A549 (cell line): ENCODE measurements around the gene ACAD10. TPM values are rescaled to one million over a fixed set of nuclear protein-coding genes. Genes with fewer than 3 reads are reported as not detected.
"Not testable (repeated sequence)": the region's sequence is repeated elsewhere in the genome, so short reads cannot be mapped to it uniquely, and the experiment has no call there.

Experiments used
- ATAC-seq, 2 experiments: fragments of 200-7000 bp in 1 of 2; fragments of >200 bp in 1 of 2; cut with Nextera tagmentation in 1 of 2; cut with Tn5 transposase in 1 of 2; 3 replicates each; pipeline versions ENCODE4 v1.8.0 to v1.9.1; 2018 to 2020; ENCODE audit warnings: mild to moderate bottlenecking in 1 of 2, moderate library complexity in 1 of 2
- CTCF ChIA-PET: fragments of 300-600 bp; sonication (Branson Sonifier 250); formaldehyde crosslinking; extraction: SDS; loops from one replicate; lab custom pipeline; 2021; ENCODE audit warnings: antibody characterized with exemption, inconsistent platforms; lab: Yijun Ruan, JAX
- POLR2A ChIA-PET: fragments of 350-600 bp; formaldehyde crosslinking; extraction: SDS; loops from one replicate; lab custom pipeline; 2021; ENCODE audit warnings: antibody characterized with exemption, inconsistent platforms; lab: Yijun Ruan, JAX
- DNase-seq, 2 experiments: peaks; one replicate each; pipeline versions ENCODE4 v3.0.0 to v3.0.0-alpha.2; 2011 to 2016; ENCODE audit warnings: low read depth in 1 of 2, low spot score in 1 of 2
- FAIRE-seq: peaks from 2 replicates; lab custom pipeline; 2011; peaks lifted over from hg19 to GRCh38; lab: Jason Lieb, UNC
- H3K27ac ChIP-seq, 2 experiments: fragments of >200 bp; sonication (Bioruptor Twin); formaldehyde crosslinking; 3 replicates each; pipeline ENCODE4 v1.5.1; 2016 to 2017
- H3K4me1 ChIP-seq: fragments of >200 bp; sonication (Bioruptor Twin); formaldehyde crosslinking; 3 replicates; pipeline ENCODE4 v1.6.1; 2016
- H3K4me2 ChIP-seq: fragments of >200 bp; sonication (Bioruptor Twin); formaldehyde crosslinking; 3 replicates; pipeline ENCODE4 v1.6.1; 2016
- H3K4me3 ChIP-seq: fragments of >200 bp; sonication (Bioruptor Twin); formaldehyde crosslinking; 3 replicates; pipeline ENCODE4 v1.5.1; 2016
- H3K9me3 ChIP-seq: fragments of >200 bp; sonication (Bioruptor Twin); formaldehyde crosslinking; 3 replicates; pipeline ENCODE4 v1.6.1; 2016
- CBX2 ChIP-seq: fragments of 200-600 bp; sonication (generic); IDR thresholded peaks from 2 replicates; pipeline ENCODE4 v1.6.1; 2016; ENCODE audit warnings: low read depth, mild to moderate bottlenecking, borderline replicate concordance
- CBX8 ChIP-seq: fragments of 200-600 bp; sonication (generic); IDR thresholded peaks from 2 replicates; pipeline ENCODE4 v1.6.1; 2016
- CEBPB ChIP-seq, 2 experiments: fragments of >200 bp in 1 of 2; sonication (Bioruptor Twin) in 1 of 2; formaldehyde crosslinking in 1 of 2; IDR thresholded peaks; 2 replicates each; pipeline ENCODE4 v1.6.1; 2012 to 2016
- EP300 ChIP-seq, 2 experiments: fragments of >200 bp; sonication (Bioruptor Twin); formaldehyde crosslinking; IDR thresholded peaks; 2 replicates in 1 of 2; 3 replicates in 1 of 2; pipeline ENCODE4 v1.6.1; 2016 to 2017
- ESRRA ChIP-seq: fragments of 150-350 bp; IDR thresholded peaks from 2 replicates; pipeline ENCODE4 v1.6.1; 2014; ENCODE audit warnings: mild to moderate bottlenecking, low read length, borderline replicate concordance
- FOSB ChIP-seq: fragments of 250-450 bp; sonication (Bioruptor Pico); IDR thresholded peaks from 2 replicates; pipeline ENCODE4 v1.5.0; 2020; ENCODE audit warnings: mild to moderate bottlenecking, moderate library complexity
- HOXB5 ChIP-seq: fragments of 250-450 bp; sonication (Bioruptor Pico); IDR thresholded peaks from 2 replicates; pipeline ENCODE4 v1.5.0; 2020; ENCODE audit warnings: mild to moderate bottlenecking, moderate library complexity
- JUNB ChIP-seq: fragments of >200 bp; sonication (Bioruptor Twin); formaldehyde crosslinking; IDR thresholded peaks from 2 replicates; pipeline ENCODE4 v1.6.1; 2016
- MYC ChIP-seq: IDR thresholded peaks from 2 replicates; pipeline ENCODE4 v1.6.1; 2012; ENCODE audit warnings: mild to moderate bottlenecking, inconsistent platforms, low read length, improper control_type of control experiment, borderline replicate concordance
- NFE2L2 ChIP-seq: fragments of 150-350 bp; conservative IDR thresholded peaks from 2 replicates; pipeline ENCODE4 v1.6.1; 2014; ENCODE audit warnings: low read length
- NPAS2 ChIP-seq: fragments of 250-450 bp; sonication (Bioruptor Pico); IDR thresholded peaks from 2 replicates; pipeline ENCODE4 v1.8.0; 2022; ENCODE audit warnings: mild to moderate bottlenecking, moderate library complexity, borderline replicate concordance
- POLR2AphosphoS2 ChIP-seq: conservative IDR thresholded peaks from 2 replicates; pipeline ENCODE4 v1.6.1; 2012; ENCODE audit warnings: low read length, improper control_type of control experiment, inconsistent platforms
- RARB ChIP-seq: fragments of 250-450 bp; sonication (Bioruptor Pico); IDR thresholded peaks from 2 replicates; pipeline ENCODE4 v1.8.0; 2021; ENCODE audit warnings: mild to moderate bottlenecking, moderate library complexity
- RCOR1 ChIP-seq: fragments of 150-350 bp; IDR thresholded peaks from 2 replicates; pipeline ENCODE4 v1.6.1; 2014; ENCODE audit warnings: antibody characterized with exemption, low read length, low read depth
- SMC3 ChIP-seq: fragments of >200 bp; sonication (Bioruptor Twin); formaldehyde crosslinking; IDR thresholded peaks from 3 replicates; pipeline ENCODE4 v1.6.1; 2018; ENCODE audit warnings: inconsistent platforms
- ZC3H11A ChIP-seq: fragments of 450-650 bp; IDR thresholded peaks from 2 replicates; pipeline ENCODE4 v1.6.1; 2014; ENCODE audit warnings: antibody characterized with exemption, mild to moderate bottlenecking
- ZFP36 ChIP-seq: fragments of 450-650 bp; IDR thresholded peaks from 2 replicates; pipeline ENCODE4 v1.6.1; 2014; ENCODE audit warnings: borderline replicate concordance; ENCODE audit not compliant: partially characterized antibody
- WGBS: methylation state at CpG from one replicate; pipeline ENCODE4 v1.1.6; 2017; ENCODE audit errors: missing lambda C conversion rate; 5-methylcytosine and 5-hydroxymethylcytosine counted together
- polyA plus RNA-seq, 4 experiments: library from polyadenylated mRNA; depleted of rRNA in 3 of 4; stranded (reverse); fragments of >200 nt; fragmentation: RNase III in 1 of 4; extraction: RNeasy Plus Mini Kit Qiagen cat#74134 plus additional on column Dnase treatment in 1 of 4; gene quantifications; 2 replicates in 3 of 4; 3 replicates in 1 of 4; pipeline ENCODE4 v1.2.3, GENCODE V29; 2011 to 2017
- TF ChIP-seq, protein P1 (sequence below): fragments of >200 bp; sonication (Bioruptor Twin); formaldehyde crosslinking; IDR thresholded peaks from 3 replicates; pipeline ENCODE4 v1.5.1; 2016
- TF ChIP-seq, protein P2 (sequence below): fragments of 250-450 bp; sonication (Bioruptor Pico); IDR thresholded peaks from 2 replicates; pipeline ENCODE4 v1.5.0; 2021; ENCODE audit warnings: mild to moderate bottlenecking, moderate library complexity, borderline replicate concordance
- TF ChIP-seq, protein P3 (sequence below): IDR thresholded peaks from 2 replicates; pipeline ENCODE4 v1.6.1; 2012

The ACAD10 gene
- polyA plus RNA-seq, 2 of the 4 experiments (the other 2 are of a cell fraction) = 15.1 to 22.0 TPM

DNA sequence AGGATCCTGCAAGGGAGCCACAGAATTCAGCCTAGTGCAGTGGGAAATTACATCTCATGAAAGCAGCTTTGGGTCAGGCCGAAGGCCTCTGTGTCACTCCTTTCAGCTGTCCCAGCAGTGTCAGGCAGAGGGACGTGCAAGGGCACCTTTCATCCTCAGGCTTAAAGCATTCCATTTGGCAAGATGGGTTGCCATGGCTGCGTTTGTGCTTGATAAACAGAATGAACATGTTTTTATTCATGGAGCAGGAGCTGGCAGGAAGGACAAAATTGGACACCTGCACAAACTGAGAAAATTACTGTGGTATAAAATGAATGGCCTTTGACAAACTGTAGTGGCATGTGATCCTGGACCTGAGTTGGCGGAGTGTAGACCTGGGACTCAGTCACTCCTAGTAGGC, 29.4 kb downstream of the ACAD10 start:
- Histone ChIP-seq H3K4me3 (no peak overlapping the region), H3K4me2 (no peak overlapping the region), H3K4me1 (peaks cover 7% of the 10 kb centered on the region; the same call in 1 of the 3 replicates), H3K27ac (no peak overlapping the region), H3K9me3 (no peaks in the 10 kb centered on the region)
- DNase-seq = peak in 1 of 2 experiments; percentile 13
- 88% methylated on average over 4 of the region's 4 CpGs for WGBS
- ChIA-PET POLR2A (no interaction called here), CTCF (interaction anchor here (0.6 to 1.4 kb wide), 2 partner anchors 9 to 48 kb away, joined by 3 to 5 read pairs; no protein-coding TSS in a partner anchor)
- TF ChIP-seq EP300 (IDR thresholded peaks at IDR 0.05) = no peak
- TF ChIP-seq NPAS2 (CRISPR knock-in tag) = no peak
- TF ChIP-seq ZFP36 = no peak
- TF ChIP-seq NFE2L2 = no peak
- no peak for TF ChIP-seq MYC
- no peak for TF ChIP-seq CBX8
- ATAC-seq = peak; percentile 30 to 39; a peak in 2 of 6 replicates
- FAIRE-seq = no peak

DNA sequence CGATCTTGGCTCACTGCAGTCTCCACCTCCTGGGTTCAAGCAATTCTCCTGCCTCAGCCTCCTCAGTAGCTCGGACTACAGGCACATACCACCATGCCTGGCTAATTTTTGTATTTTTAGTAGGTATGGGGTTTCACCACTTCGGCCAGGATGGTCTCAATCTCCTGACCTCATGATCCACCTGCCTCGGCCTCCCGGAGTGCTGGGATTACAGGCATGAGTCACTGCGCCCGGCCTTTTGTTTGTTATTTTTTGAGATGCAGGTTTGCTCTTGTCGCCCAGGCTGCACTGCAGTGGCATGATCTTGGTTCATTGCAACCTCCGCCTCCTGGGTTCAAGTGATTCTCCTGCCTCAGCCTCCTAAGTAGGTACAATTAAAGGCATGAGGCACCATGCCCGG, 33.5 kb downstream of the ACAD10 start:
- POLR2A ChIA-PET, CTCF ChIA-PET: not testable (repeated sequence)
- 86% methylated on average over 10 of the region's 10 CpGs for WGBS

DNA sequence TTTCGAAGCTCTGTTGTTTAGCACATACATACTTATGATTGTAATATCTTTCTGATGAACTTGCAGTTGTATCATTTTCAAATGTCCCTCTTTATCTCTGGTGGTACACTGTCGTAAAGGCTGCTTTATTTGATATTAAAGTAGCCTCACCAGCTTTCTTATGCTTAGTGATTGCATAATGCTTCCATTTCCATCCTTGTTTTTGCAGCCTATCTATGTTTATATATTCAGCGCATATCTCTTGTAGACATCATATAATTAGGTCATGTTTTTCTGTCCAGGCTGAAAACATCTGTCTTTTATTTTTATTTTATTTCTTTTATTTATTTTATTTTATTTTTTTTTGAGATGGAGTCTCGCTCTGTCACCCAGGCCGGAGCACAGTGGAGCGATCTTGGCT, 34.6 kb downstream of the ACAD10 start:
- Histone ChIP-seq H3K9me3 (no peaks in the 10 kb centered on the region), H3K4me2 (no peak overlapping the region), H3K4me1 (peaks cover 7% of the 10 kb centered on the region; the same call in 1 of the 3 replicates), H3K27ac (no peak overlapping the region), H3K4me3 (no peak overlapping the region)
- no peak for FAIRE-seq
- no peak for TF ChIP-seq ZC3H11A
- TF ChIP-seq, protein P1, sequence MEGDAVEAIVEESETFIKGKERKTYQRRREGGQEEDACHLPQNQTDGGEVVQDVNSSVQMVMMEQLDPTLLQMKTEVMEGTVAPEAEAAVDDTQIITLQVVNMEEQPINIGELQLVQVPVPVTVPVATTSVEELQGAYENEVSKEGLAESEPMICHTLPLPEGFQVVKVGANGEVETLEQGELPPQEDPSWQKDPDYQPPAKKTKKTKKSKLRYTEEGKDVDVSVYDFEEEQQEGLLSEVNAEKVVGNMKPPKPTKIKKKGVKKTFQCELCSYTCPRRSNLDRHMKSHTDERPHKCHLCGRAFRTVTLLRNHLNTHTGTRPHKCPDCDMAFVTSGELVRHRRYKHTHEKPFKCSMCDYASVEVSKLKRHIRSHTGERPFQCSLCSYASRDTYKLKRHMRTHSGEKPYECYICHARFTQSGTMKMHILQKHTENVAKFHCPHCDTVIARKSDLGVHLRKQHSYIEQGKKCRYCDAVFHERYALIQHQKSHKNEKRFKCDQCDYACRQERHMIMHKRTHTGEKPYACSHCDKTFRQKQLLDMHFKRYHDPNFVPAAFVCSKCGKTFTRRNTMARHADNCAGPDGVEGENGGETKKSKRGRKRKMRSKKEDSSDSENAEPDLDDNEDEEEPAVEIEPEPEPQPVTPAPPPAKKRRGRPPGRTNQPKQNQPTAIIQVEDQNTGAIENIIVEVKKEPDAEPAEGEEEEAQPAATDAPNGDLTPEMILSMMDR = no peak
- no peak for TF ChIP-seq POLR2AphosphoS2
- TF ChIP-seq CBX2 = no peak
- no peak for TF ChIP-seq ESRRA
- TF ChIP-seq NPAS2 (CRISPR knock-in tag) = no peak
- TF ChIP-seq CEBPB (IDR thresholded peaks at IDR 0.05) = peak in 1 of 2 experiments; percentile 27; a peak in 1 of 4 replicates
- no peak for TF ChIP-seq JUNB
- DNase-seq = no peak
- ATAC-seq = no peak
- ChIA-PET POLR2A (no interaction called here), CTCF (interaction anchor here (0.8 kb wide), 1 partner anchor 10 kb away, joined by 4 read pairs; no protein-coding TSS in a partner anchor)
- 91% methylated on average over 6 of the region's 6 CpGs for WGBS

More for the DNA sequence above, 33.5 kb downstream of the ACAD10 start:
- not testable (repeated sequence) for FAIRE-seq, H3K9me3 ChIP-seq, ATAC-seq, H3K4me1 ChIP-seq, H3K27ac ChIP-seq, H3K4me3 ChIP-seq, DNase-seq, H3K4me2 ChIP-seq

DNA sequence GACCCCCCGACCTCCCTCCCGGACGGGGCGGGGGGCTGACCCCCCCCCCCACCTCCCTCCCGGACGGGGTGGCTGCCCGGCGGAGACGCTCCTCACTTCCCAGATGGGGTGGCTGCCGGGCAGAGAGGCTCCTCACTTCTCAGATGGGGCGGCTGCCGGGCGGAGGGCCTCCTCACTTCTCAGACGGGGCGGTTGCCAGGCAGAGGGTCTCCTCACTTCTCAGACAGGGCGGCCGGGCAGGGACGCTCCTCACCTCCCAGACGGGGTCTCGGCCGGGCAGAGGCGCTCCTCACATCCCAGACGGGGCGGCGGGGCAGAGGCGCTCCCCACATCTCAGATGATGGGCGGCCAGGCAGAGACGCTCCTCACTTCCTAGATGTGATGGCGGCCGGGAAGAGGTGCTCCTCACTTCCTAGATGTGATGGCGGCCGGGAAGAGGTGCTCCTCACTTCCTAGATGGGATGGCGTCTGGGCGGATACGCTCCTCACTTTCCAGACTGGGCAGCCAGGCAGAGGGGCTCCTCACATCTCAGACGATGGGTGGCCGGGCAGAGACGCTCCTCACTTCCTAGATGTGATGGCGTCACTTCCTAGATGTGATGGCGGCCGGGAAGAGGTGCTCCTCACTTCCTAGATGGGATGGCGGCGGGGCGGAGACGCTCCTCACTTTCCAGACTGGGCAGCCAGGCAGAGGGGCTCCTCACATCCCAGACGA, 38.0 kb downstream of the ACAD10 start:
- CTCF ChIA-PET, H3K4me1 ChIP-seq, H3K4me2 ChIP-seq, ATAC-seq, H3K9me3 ChIP-seq, H3K4me3 ChIP-seq, DNase-seq, POLR2A ChIA-PET, FAIRE-seq, H3K27ac ChIP-seq: not testable (repeated sequence)
- 88% methylated on average over 13 of the region's 46 CpGs for WGBS

DNA sequence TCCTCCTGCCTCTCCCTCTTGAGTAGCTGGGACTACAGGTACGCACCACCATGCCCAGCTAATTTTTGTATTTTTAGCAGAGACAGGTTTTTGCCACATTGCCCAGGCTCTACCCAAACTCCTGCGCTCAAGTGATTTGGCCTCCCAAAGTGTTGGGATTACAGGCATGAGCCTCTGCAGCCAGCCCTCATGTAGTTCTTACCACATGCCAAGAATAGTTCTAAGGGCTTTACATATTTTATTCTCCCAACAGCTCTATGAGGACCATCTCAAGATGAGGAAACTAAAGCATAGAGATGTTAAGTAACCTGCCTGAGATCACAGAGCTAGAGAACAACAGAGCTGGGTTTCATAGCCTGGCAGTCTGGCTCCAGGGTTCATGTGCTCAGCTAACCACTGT, 42.9 kb downstream of the ACAD10 start:
- Histone ChIP-seq H3K4me3 (no peak overlapping the region), H3K27ac (no peak overlapping the region), H3K4me1 (no peaks in the 10 kb centered on the region), H3K4me2 (no peak overlapping the region), H3K9me3 (no peaks in the 10 kb centered on the region)
- WGBS = 98% methylated on average over 2 of the region's 2 CpGs
- DNase-seq (no peak), FAIRE-seq (no peak), ATAC-seq (no peak)
- ChIA-PET POLR2A (interaction anchor here (0.6 kb wide), 2 partner anchors 41 to 130 kb away, joined by 3 read pairs; partner anchors contain the start of gene ATXN2), CTCF (interaction anchor here (0.7 to 1.2 kb wide), 2 partner anchors 21 to 84 kb away, joined by 3 read pairs; no protein-coding TSS in a partner anchor)
- no peak for TF ChIP-seq HOXB5 (CRISPR knock-in tag)
- no peak for TF ChIP-seq RCOR1
- TF ChIP-seq, protein P2, sequence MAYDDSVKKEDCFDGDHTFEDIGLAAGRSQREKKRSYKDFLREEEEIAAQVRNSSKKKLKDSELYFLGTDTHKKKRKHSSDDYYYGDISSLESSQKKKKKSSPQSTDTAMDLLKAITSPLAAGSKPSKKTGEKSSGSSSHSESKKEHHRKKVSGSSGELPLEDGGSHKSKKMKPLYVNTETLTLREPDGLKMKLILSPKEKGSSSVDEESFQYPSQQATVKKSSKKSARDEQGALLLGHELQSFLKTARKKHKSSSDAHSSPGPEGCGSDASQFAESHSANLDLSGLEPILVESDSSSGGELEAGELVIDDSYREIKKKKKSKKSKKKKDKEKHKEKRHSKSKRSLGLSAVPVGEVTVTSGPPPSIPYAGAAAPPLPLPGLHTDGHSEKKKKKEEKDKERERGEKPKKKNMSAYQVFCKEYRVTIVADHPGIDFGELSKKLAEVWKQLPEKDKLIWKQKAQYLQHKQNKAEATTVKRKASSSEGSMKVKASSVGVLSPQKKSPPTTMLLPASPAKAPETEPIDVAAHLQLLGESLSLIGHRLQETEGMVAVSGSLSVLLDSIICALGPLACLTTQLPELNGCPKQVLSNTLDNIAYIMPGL (CRISPR knock-in tag) = no peak
- TF ChIP-seq JUNB = no peak
- TF ChIP-seq POLR2AphosphoS2 = no peak
- TF ChIP-seq, protein P3, sequence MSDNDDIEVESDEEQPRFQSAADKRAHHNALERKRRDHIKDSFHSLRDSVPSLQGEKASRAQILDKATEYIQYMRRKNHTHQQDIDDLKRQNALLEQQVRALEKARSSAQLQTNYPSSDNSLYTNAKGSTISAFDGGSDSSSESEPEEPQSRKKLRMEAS = no peak
- TF ChIP-seq RARB (CRISPR knock-in tag) = no peak
- TF ChIP-seq FOSB (CRISPR knock-in tag) = no peak
- no peak for TF ChIP-seq SMC3
